ENCODE data around the gene WDR76. TPM values are rescaled to one million over a fixed set of nuclear protein-coding genes. Genes with fewer than 3 reads are reported as not detected.

Gene WDR76
- total RNA-seq, 1 experiment from 2014 or later = 29.6 TPM

DNA sequence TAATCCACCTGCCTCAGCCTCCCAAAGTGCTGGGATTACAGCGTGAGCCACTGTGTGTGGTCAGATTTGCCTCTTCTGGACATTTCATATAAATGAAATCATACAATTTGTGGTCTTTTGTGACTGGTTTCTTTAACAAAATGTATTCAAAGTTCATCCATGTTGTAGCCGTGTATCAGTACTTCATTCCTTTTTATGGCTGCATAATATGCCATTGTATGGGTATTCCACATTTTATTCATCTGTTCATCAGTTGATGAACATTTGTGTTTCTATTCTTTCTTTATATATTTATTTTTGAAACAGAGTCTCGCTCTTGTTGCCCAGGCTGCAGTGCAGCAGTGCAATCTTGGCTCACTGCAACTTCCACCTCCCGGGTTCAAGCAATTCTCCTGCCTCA lies 25.8 kb downstream of the WDR76 start:
- no peaks in the 10 kb centered on the region for H3K27me3 Mint-ChIP-seq (ENCODE audit: low read depth)
- Histone ChIP-seq H3T11ph (ENCODE audit: low read length) (no peak overlapping the region), H3K9ac (ENCODE audit: extremely low read depth, insufficient read length, low read length) (no peak overlapping the region), H3K4ac (ENCODE audit: low read depth, low read length) (no peak overlapping the region), H3K27me3 (ENCODE audit: insufficient read depth, low read length) (no peaks in the 10 kb centered on the region), H2BK5ac (ENCODE audit: insufficient read length, low read length) (no peak overlapping the region), H3K4me1 (ENCODE audit: insufficient read depth, low read length) (no peaks in the 10 kb centered on the region), H4K5ac (ENCODE audit: insufficient read length, low read depth, low read length) (no peak overlapping the region), H3K9me3 (ENCODE audit: control insufficient read depth, low read depth, low read length) (no peaks in the 10 kb centered on the region), H4K20me1 (ENCODE audit: control insufficient read depth, insufficient read depth, insufficient read length) (no peaks in the 10 kb centered on the region), H2AFZ (ENCODE audit: low read length) (no peak overlapping the region), H3K79me2 (ENCODE audit: insufficient read depth, low read length) (no peaks in the 10 kb centered on the region), H2AK5ac (ENCODE audit: insufficient read length, low read length) (no peak overlapping the region), H4K91ac (ENCODE audit: insufficient read length, low read depth, low read length) (no peak overlapping the region), H3K4me2 (ENCODE audit: insufficient read depth, insufficient read length, low read length) (no peak overlapping the region), H3K27ac (ENCODE audit: insufficient read length, low read depth, low read length) (no peak overlapping the region), H3K23me2 (ENCODE audit: insufficient read length, low read depth, low read length, poor library complexity, severe bottlenecking) (no peaks in the 10 kb centered on the region), H4K8ac (replicated peaks; ENCODE audit: insufficient read length, low read depth, low read length) (no peak overlapping the region), H2BK20ac (ENCODE audit: low read depth, low read length, poor library complexity, severe bottlenecking) (no peak overlapping the region), H3K23ac (ENCODE audit: insufficient read length, low read depth, low read length) (no peak overlapping the region), H3K14ac (ENCODE audit: insufficient read depth, low read length) (no peak overlapping the region), H2BK15ac (ENCODE audit: low read depth, low read length) (no peak overlapping the region), H2BK120ac (ENCODE audit: low read depth, low read length, poor library complexity, severe bottlenecking) (no peak overlapping the region), H3K18ac (ENCODE audit: insufficient read length, low read depth, low read length) (no peak overlapping the region), H2BK12ac (ENCODE audit: insufficient read length, low read depth, low read length) (no peak overlapping the region), H3K79me1 (ENCODE audit: insufficient read depth, low read depth, low read length, poor library complexity, severe bottlenecking) (no peaks in the 10 kb centered on the region), H3K56ac (ENCODE audit: insufficient read length, low read depth, low read length) (no peak overlapping the region)
- TF ChIP-seq, protein P1, sequence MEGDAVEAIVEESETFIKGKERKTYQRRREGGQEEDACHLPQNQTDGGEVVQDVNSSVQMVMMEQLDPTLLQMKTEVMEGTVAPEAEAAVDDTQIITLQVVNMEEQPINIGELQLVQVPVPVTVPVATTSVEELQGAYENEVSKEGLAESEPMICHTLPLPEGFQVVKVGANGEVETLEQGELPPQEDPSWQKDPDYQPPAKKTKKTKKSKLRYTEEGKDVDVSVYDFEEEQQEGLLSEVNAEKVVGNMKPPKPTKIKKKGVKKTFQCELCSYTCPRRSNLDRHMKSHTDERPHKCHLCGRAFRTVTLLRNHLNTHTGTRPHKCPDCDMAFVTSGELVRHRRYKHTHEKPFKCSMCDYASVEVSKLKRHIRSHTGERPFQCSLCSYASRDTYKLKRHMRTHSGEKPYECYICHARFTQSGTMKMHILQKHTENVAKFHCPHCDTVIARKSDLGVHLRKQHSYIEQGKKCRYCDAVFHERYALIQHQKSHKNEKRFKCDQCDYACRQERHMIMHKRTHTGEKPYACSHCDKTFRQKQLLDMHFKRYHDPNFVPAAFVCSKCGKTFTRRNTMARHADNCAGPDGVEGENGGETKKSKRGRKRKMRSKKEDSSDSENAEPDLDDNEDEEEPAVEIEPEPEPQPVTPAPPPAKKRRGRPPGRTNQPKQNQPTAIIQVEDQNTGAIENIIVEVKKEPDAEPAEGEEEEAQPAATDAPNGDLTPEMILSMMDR (conservative IDR thresholded peaks at IDR 0.05) = no peak
- no peaks in the 10 kb centered on the region for H3K4me1 Mint-ChIP-seq
- H3K36me3 Mint-ChIP-seq (ENCODE audit: insufficient read depth in 1 of 3, low read depth in 3 of 3) = peaks cover 14 to 54% (median 50%) of the 10 kb centered on the region in 3 experiments; a peak in 6 of 7 replicates
- WGBS (ENCODE audit: extremely low coverage, insufficient read length, low lambda C conversion rate) = no CpG with 5 or more reads among the region's 4 CpGs
- no peak overlapping the region for H3K4me3 Mint-ChIP-seq
- no peak for DNase-seq
- no peaks in the 10 kb centered on the region for H3K9me3 Mint-ChIP-seq
- no peak overlapping the region for H3K27ac Mint-ChIP-seq
